BE2C (cell line): ENCODE measurements around the gene ARHGEF12.

Experiments
- DNase-seq: peaks from one replicate; pipeline ENCODE4 v3.0.0-alpha.2; 2020
- H3K27me3 ChIP-seq: fragments of 250-450 bp; sonication (Bioruptor Pico); 2 replicates; pipeline ENCODE4 v1.5.1; 2020; ENCODE audit warnings: mild to moderate bottlenecking
- H3K36me3 ChIP-seq: fragments of 250-450 bp; sonication (Bioruptor Pico); 2 replicates; pipeline ENCODE4 v1.5.1; 2020; ENCODE audit warnings: mild to moderate bottlenecking
- H3K4me1 ChIP-seq: fragments of 250-450 bp; sonication (Bioruptor Pico); 2 replicates; pipeline ENCODE4 v1.5.1; 2020
- H3K4me3 ChIP-seq: 2 replicates; pipeline ENCODE4 v1.5.1; 2011; ENCODE audit warnings: low read depth, low read length
- H3K9me3 ChIP-seq: fragments of 250-450 bp; sonication (Bioruptor Pico); 2 replicates; pipeline ENCODE4 v1.5.1; 2020
- TF ChIP-seq, protein P1 (sequence below): IDR thresholded peaks from 2 replicates; pipeline ENCODE4 v1.5.1; 2012; ENCODE audit warnings: mild to moderate bottlenecking, low read depth, low read length

ARHGEF12 gene

DNA sequence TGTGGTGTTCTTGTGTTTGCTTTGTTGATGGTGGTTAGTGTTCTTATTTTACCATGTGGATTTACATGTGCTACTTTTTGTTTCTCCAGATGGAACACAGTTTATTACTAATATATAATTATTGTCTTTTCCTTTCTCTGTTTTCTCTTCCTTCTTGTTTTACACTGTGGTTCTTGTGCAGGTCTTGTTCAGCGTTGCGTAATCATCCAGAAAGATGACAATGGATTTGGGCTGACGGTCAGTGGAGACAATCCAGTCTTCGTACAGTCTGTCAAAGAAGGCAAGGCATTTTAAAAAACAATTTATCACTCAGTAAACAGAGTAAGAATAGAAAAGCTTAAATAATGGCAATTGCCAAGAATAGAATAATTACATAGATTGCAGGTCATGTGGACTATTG is 84.4 kb downstream of the ARHGEF12 start:
- Histone ChIP-seq H3K27me3 (no peaks in the 10 kb centered on the region), H3K4me3 (no peak overlapping the region), H3K9me3 (no peaks in the 10 kb centered on the region), H3K4me1 (peaks cover 4% of the 10 kb centered on the region), H3K36me3 (peaks cover 12% of the 10 kb centered on the region)
- DNase-seq, result no peak
- TF ChIP-seq, protein P1, sequence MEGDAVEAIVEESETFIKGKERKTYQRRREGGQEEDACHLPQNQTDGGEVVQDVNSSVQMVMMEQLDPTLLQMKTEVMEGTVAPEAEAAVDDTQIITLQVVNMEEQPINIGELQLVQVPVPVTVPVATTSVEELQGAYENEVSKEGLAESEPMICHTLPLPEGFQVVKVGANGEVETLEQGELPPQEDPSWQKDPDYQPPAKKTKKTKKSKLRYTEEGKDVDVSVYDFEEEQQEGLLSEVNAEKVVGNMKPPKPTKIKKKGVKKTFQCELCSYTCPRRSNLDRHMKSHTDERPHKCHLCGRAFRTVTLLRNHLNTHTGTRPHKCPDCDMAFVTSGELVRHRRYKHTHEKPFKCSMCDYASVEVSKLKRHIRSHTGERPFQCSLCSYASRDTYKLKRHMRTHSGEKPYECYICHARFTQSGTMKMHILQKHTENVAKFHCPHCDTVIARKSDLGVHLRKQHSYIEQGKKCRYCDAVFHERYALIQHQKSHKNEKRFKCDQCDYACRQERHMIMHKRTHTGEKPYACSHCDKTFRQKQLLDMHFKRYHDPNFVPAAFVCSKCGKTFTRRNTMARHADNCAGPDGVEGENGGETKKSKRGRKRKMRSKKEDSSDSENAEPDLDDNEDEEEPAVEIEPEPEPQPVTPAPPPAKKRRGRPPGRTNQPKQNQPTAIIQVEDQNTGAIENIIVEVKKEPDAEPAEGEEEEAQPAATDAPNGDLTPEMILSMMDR, result no peak

DNA sequence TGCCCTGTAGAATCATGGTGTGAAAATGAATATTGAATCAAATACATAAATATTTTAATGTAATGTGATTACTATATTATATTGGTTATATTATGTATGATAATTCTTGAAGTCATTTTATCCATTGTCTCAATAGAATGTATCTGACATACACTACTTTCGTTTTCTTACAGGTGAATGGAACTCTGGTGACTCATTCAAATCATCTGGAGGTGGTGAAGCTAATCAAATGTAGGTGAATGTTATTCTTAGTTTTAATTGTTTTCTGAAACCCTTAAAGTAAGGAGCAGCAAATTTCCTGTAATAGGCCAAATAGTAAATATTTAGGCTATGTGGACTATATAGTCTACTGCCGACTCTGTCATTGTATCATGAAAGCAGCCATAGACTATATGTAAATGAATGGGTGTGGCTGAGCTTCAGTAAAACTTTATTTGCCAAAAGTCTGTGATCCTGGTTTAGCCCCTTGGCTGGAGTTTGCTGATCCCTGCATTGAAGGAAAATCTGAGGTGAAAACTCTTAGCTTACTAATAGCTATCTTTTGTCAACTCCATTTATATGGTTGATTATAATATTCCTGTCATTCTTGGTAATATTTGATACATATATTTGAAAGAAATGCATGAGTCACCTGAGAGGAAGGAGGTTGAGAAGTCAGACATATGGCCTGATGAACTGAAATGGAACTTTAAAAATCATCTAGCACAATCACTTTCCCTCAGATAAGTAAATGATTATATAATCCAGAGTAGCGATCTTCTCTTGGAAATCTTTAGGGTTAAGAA is 88.2 kb downstream of the ARHGEF12 start:
- H3K4me3 ChIP-seq, result no peak overlapping the region
- TF ChIP-seq, protein P1, result no peak
- no peak for DNase-seq
- peaks cover 4% of the 10 kb centered on the region for H3K4me1 ChIP-seq
- no peaks in the 10 kb centered on the region for H3K27me3 ChIP-seq
- H3K9me3 ChIP-seq, result no peaks in the 10 kb centered on the region
- H3K36me3 ChIP-seq, result peaks cover 16% of the 10 kb centered on the region

DNA sequence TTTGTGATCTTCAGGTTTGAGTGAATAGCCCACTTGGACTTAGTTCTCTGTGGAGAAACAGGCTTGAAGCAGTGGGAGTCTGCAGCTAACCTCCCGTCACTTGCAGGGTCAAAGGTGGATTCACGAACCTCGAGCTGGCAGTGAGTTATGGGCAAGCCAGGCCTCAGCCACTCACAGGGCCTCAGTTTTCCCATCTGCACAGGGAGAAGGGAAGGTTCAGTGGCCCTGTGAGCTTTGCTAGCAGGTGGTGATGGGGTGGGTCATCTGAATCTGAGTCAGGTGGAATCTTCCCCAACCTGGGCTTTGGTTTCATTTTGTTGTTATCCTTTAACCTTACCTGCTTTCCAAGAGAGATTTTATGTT is 88.7 kb downstream of the ARHGEF12 start:
- Histone ChIP-seq H3K36me3 (peaks cover 18% of the 10 kb centered on the region), H3K27me3 (no peaks in the 10 kb centered on the region), H3K4me3 (no peak overlapping the region), H3K4me1 (peaks cover 4% of the 10 kb centered on the region), H3K9me3 (no peaks in the 10 kb centered on the region)
- no peak for DNase-seq
- TF ChIP-seq, protein P1, result no peak

DNA sequence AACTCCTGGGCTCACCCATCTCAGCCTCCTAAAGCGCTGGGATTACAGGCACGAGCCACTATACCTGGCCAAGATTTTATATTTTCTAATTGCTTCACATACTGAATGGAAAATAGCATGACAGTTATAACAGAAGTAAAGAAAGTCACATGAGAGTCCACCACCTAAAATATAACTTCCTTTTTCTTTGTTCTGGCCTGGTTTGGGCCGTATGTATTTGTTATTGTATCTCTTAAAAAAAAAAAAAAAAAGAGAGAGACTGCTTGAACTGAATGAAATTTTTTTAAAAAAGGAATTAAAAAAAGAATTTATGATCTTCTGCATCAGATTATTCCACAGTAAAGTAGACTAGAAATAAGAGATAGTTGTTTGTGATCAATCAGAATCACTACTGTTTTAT is 89.3 kb downstream of the ARHGEF12 start:
- TF ChIP-seq, protein P1, result no peak
- Histone ChIP-seq H3K4me3 (no peak overlapping the region), H3K36me3 (peaks cover 18% of the 10 kb centered on the region), H3K27me3 (no peaks in the 10 kb centered on the region), H3K9me3 (no peaks in the 10 kb centered on the region), H3K4me1 (peaks cover 4% of the 10 kb centered on the region)
- no peak for DNase-seq

DNA sequence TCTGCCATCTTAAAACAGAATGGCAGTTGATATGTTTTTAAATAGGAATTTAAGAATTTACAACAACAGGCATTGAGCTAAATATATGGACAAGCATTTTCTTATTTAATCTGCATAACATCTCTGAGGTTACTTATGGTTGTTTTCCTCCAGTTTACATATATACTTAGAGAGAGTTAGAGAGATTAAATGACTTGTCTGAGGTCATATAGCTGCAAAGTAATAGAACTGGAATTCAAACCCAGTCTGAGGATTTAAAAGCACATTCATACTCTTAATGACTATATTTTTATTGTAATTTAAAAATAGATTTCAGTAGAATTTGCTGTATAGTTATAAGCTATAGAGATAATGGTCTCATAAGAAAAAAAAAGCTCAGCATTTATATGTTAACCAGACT is 93.9 kb downstream of the ARHGEF12 start:
- Histone ChIP-seq H3K9me3 (no peaks in the 10 kb centered on the region), H3K4me1 (no peaks in the 10 kb centered on the region), H3K27me3 (no peaks in the 10 kb centered on the region), H3K4me3 (no peak overlapping the region), H3K36me3 (peaks cover 14% of the 10 kb centered on the region)
- no peak for DNase-seq
- TF ChIP-seq, protein P1, result no peak

DNA sequence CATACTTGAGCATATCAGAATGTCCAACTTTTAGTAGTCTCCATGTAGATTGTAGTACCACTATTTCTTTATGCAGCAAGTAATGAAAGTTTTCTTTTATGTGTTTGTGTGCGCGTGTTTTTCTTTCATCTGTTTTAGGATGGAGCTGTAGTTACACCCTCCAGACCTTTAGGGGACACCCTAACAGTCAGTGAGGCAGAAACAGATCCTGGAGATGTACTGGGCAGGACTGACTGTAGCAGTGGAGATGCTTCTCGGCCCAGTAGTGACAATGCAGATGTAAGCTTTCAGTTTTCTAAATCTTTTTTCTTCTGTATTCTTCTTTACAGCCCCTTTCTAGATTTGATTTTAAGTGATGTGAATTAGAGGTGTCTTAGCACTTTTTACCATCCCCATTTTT is 95.4 kb downstream of the ARHGEF12 start:
- no peak overlapping the region for H3K4me3 ChIP-seq
- no peaks in the 10 kb centered on the region for H3K4me1 ChIP-seq
- no peaks in the 10 kb centered on the region for H3K9me3 ChIP-seq
- no peak for DNase-seq
- TF ChIP-seq, protein P1, result peak; percentile 52
- H3K36me3 ChIP-seq, result peaks cover 15% of the 10 kb centered on the region
- no peaks in the 10 kb centered on the region for H3K27me3 ChIP-seq
